ENCODE data around the gene PTPRK. TPM values are rescaled to one million over a fixed set of nuclear protein-coding genes. Genes with fewer than 3 reads are reported as not detected.

The PTPRK gene
- total RNA-seq, 1 donor from 2014 or later = 78.6 TPM

DNA sequence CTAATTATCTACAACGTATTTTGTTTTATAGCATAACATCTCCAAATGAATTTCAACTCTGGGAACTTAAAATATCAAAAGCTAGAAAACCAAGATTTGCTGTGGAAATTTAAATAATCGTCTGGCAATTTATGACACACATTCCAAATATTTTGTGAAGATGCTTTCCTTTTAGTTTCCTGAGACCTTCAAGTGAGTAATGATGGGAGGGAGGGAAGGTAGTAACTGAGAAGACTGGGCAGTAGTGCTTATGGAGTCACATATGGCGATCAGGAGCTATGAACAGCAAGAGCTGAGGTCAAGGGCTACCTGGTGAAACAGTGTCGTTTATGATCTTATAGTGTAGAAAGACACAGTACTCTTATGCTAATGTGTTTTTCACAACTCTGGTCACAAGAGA lies 441.4 kb downstream of the PTPRK start:
- no peak for DNase-seq (ENCODE audit: low read depth in 2 of 2)

DNA sequence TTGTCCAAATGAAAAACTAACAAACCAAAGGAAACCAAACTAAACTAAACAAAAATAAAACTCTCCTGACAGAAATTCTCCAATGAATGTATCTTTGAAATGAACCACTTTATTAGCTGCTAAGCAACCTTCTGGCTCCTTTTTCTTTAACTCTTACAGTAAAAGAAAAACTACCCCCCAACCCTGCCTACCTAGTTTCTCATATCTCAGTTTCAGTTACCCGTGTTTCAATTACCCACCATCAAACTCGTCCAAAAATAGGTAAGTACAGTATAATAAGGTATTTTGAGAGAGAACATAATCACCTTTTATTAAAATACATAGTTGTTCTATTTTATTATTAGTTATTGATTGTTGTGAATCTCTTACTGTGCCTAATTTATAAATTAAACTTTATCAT lies 442.1 kb downstream of the PTPRK start:
- no peak for DNase-seq (ENCODE audit: low read depth in 2 of 2)

DNA sequence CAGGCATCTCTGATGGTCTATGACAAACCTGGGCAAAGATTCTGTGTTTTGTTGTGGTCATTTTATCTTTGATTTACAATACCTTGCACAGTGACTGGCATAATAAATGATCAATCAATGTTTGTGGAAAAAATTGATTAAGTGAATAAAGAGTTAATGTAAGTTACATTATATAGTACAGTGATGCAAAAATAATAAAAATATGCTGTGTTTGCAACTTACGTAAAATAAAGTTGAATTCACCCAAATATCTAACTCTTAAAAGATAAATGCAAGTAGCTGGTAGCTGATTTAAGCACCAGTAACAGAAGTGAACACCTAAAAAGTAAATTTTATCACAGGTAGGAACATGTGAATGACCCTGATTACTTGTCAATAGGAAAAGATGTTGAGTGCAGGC lies 443.6 kb downstream of the PTPRK start:
- DNase-seq (ENCODE audit: low read depth in 2 of 2) = no peak

DNA sequence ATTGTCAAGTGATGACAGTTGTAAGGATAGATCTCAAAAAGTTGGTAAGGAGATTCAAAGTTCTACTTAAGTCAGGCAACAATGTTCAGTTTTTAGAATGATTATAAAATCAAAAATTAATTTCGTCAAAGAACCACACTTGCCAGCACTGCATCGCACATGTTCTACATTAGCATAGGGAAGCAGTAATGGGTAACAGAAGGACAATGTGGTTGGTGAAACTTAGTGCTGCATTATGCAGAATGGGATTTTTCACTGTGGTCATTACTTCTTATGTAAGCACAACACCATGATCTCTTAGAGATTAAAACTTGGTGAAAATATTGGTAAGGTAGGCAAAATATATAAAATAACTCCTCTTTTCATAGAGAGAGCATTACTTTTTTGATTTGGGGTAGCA lies 445.8 kb downstream of the PTPRK start:
- DNase-seq (ENCODE audit: low read depth in 2 of 2) = no peak

DNA sequence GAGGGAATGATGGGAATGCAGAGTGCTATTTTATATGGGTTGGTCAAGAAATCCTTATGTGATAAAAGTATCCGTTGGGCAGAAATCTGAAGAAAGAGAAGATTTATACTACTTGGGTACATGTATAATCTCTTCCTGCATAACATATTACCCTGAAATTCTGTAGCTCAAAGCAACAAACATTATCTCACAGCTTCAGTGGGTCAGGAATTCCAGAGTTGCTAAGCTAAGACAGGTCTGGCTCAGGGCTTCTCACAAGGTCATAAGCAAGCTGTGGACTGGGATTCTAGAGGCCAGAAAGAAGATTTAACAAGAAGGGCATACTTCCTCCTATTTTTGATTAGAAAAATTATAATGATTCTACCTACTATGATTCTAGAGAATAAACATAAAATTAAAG lies 447.0 kb downstream of the PTPRK start:
- DNase-seq (ENCODE audit: low read depth in 2 of 2) = no peak

DNA sequence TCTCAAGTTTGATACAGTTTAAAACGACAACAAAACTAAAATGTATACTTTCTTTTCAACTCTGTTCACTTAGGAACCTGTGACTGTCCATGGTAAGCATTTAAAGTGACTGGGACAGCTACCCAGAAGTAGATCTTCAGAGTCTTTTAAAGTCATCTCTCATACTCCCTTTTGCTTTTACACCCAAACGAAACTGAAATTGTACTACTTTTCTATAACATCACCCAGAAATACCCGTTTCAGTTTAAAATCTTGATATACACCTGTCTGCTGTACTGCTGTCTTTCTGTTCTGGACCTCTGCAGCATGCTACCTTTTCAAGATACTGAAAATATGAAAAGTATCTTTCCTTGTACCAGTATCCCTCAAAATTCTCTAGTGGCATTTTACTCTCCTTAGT lies 449.2 kb downstream of the PTPRK start:
- no peak for DNase-seq (ENCODE audit: low read depth in 2 of 2)

DNA sequence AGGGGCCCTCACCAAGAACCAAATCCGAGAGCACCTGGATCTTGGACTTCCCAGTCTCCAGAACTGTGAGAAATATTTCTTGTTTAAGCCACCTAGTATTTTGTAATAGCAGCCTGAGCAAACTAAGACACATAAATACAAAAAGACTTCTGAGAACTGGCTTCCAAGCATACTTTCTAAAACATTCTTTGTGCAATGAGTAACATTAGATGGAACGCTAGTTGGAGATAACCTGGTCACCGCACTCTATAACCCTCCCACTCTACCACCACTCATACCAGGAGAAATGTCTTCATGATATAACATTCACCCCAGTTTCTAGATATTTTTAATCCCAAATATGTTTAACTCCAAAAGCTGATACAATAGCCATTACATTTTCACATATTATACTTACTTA lies 450.0 kb downstream of the PTPRK start:
- DNase-seq (ENCODE audit: low read depth in 2 of 2) = no peak

DNA sequence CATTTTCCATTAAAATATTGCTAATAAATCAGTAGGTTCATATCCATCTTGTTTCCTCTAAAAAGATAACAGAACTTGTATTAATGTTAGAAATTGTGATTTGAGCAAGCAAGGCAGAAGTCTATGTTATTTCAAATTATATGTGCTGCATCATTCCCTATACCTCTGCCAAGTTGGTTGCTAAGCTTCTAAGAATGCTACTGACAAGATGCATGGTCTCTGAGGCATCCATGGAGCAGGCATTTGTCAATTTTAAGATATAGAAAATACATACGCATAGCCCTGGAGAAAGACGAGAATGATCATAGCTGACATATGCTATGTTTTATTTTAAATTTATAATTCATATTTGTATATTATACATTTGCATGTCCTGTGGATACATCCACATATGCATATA lies 451.2 kb downstream of the PTPRK start:
- no peak for DNase-seq (ENCODE audit: low read depth in 2 of 2)

DNA sequence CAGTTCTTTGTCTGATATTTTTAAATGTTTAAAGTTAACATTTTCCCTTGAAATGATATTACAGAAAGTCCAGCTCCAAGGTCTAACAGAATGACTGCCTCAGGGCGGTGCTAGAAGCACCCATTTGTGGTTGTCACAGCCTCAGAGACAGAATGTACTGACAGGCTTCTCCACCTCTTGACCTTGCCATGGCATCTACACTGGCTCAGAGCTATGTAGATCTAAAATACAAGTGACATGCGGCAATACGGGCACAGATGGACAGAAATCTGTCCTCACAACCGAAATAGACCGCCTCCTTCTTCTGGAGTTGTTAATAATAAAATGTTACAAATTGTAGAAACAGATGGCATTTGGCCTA lies 452.3 kb downstream of the PTPRK start:
- DNase-seq (ENCODE audit: low read depth in 2 of 2) = peak in 1 of 2 donors; percentile 2

DNA sequence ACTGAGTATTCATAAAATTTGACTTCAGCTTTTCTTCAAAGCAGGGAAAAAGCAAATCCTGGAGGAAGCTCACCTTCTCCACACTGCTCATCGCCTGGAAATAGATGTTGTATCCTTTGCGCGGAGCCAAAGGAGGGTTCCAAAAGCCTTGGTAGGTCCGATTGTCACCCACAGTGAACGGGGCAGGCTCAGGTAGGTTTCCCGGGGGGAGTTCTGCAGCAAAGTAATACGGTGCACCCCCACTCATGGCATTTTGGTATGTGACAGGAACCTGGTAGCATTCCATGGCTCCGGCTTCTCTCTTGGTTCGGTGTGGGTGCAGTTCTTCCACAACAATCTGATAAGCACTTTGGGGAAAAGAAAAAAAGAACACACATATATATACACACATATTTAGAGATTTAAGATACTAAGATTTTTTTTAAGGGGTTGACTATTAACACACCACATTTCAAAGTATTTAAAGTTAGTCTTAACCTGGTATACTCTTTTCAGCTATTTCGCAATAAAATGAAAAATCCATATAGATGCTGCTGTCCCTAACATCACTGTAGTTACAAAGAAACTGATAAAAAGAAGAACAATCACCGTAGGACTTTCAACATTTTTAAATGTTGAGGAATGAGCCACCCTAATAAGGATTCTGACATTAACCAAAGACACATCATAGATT lies 452.8 kb downstream of the PTPRK start:
- DNase-seq (ENCODE audit: low read depth in 2 of 2) = no peak

DNA sequence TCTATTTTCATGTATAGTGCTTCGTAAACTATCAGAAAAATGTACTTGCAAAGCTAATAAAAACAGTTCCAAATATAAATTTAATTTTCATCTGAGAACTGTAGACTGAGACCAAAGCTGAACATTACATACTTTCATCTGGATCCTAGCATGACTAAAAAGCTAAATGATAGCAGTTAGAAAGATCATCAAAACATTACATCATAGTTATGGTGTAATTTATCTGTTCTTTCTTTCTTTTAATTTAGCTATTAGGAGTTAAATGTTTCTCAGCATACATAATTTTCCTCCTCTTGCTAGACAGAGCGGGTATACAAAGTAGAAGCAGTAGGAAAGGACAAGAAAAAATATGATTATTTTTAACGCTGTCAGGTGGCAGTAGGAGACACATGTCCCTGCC lies 455.3 kb downstream of the PTPRK start:
- DNase-seq (ENCODE audit: low read depth in 2 of 2) = no peak

DNA sequence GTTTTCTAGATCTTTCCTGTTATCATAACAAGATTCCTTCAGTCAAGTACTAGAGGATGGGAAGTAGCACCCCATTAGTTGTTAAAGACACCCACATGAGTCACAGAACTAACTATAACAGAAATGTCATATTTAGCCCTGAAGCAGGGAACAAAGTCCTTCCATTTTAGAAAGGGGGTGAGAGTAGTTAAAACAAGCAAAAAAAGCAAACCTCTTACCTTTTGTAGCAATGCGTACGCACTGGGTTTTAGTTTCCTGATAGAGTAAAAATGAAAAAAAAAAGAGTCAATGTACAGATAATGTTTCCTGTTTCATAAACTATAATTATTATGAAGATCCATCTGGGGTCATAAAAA lies 455.9 kb downstream of the PTPRK start:
- DNase-seq (ENCODE audit: low read depth in 2 of 2) = no peak

DNA sequence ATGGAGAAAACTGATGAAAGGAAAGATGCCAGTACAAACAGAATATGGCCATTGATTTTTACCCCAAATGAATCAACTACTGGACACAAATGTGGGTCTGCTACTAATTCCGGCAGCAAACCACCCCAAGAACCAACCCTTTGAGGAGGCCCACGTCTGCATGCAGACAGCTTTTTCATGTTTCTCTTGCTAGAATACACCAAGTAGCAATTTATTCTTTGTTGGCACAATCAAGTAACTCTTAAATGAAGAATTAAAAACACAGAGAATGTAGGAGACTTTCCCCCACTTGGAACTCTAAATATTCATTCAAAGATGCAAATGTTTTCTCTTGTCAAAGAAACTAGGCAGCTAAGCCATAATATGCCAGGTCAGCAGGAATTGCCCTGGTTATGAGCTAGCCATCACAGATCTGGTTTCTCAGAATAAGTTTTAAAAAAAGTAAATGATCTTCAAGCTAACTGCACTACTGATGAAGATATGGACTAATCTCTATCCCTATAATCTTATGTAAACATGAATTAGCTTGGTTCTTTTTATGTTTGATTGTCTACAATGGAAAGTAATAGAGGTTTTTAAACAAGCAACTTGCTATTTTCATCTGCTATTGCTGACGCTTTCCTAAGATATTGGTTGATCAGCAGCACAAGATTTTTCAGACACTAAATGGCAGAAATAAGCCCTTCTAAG lies 456.4 kb downstream of the PTPRK start:
- no peak for DNase-seq (ENCODE audit: low read depth in 2 of 2)

DNA sequence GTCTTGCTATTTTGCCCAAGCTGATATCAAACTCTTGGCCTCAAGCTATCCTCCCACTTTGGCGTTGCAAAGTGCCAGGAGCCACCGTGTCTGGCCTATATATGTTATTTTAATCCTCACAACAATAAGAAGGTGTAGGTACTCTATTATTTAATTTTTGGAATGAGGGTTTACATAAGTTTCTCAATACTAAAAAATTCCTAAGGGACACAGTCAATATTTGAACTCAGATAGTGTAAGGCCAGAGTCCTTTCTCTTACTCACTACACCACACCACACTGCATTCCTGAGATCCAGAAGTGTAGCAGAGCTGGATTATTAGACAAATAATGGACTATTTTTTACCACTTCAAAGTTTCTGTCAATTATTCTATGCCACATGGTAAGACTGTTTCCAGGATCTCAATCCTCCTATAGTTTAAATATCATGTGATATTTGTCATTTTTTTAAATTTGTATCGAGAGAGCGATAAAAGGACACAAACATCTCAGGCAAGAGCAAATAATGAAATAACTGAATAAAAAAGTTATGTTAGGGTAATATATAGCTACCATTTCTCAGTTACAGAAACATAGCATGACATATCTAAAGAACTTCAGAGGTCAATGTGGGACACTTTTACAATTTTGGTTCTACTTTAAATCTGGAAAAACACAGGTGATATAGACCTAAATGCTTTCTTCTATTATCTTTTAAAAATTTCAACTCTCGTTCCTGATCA lies 457.4 kb downstream of the PTPRK start:
- DNase-seq (ENCODE audit: low read depth in 2 of 2) = no peak

DNA sequence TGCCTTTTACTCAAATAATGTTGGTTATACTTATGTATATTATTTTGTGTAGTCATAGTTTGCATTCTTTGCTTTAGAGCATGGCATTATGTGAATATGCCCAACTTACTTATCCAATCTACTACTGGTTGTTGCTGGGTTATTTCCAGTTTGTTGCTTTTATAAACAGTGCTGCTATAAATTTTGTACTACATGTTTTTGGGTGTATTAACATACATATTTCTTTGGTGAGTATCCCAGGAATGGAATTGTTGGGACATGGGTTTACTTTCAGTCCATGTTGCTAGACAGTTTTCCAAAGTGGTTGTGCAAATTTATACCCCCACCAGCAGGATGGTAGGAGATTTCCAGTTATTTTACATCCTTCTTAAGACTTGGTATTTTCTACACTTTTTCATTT lies 462.5 kb downstream of the PTPRK start:
- DNase-seq (ENCODE audit: low read depth in 2 of 2) = no peak

DNA sequence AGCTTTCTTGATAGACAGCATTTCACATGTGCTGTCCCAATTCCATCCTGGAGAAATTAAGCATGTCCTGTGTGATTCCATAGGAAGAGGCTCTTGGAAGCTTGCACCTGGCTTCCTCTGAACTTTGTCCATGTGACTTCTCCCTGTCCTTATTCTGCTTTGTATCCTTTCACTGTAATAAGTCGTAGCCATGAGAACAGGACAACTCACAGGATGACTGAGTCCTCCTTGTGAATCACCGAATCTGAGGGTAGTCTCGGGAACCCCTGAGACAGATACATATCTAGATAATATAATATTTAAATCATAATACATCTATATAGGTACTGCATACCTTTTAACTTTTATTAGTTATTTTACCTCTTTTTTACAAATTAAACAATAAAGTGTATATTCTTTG lies 462.9 kb downstream of the PTPRK start:
- DNase-seq (ENCODE audit: low read depth in 2 of 2) = no peak

DNA sequence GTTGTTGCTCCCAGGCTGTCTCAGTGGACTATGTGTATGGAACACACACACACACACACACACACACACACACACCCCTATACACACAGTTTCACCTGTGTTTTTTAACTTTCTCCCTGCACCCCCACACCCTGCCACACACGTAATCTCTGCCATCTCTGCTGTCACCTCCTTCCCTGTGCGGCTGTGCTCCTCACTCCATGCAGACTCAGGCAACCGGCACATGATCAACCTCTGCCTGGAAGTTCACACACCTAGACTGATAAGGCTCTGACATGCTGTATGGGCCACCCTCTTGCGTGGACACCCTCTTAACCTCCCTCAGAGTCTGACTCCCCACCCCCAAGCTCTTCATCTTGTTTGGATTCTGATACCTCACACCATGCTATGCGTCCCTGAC lies 467.3 kb downstream of the PTPRK start:
- DNase-seq (ENCODE audit: low read depth in 2 of 2) = no peak

DNA sequence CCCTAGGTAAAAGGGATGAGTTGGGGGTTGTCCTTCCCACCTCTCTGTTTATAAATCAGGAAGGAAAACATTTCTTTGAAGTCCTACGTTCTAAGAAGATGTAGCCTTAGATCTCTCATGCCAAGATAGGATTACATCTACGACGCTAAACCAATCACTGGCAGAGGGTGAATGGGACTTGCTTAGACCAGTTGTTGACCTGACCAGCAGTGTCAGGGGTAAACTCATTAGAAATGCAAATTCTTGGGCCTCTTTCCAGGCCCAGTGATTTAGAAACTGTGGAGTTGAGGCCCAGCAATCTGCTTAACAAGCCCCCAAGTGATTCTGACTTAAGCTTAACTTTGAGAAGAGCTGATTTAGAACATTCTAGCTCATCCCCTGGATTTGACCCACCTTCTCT lies 472.4 kb downstream of the PTPRK start:
- no peak for DNase-seq (ENCODE audit: low read depth in 2 of 2)

DNA sequence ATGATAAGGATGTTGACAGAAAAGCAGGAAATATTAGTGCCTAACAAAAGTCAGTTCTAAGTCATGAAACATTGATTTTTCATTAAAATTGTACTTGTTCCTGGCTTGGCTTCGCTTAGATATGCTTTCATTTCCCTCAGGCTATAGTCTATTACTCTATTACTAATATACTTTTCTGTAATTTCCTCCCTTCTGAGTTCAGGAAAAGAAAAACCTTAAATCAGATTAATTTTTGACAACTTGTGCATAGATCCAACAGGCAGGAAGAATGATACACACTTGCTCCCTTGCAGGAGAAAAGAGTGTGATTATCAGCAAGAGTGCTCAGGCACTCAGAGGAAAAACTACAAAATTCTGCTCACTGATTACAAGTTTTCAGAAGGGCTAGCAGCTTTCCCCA lies 474.4 kb downstream of the PTPRK start:
- DNase-seq (ENCODE audit: low read depth in 2 of 2) = peak in 1 of 2 donors; percentile 49

DNA sequence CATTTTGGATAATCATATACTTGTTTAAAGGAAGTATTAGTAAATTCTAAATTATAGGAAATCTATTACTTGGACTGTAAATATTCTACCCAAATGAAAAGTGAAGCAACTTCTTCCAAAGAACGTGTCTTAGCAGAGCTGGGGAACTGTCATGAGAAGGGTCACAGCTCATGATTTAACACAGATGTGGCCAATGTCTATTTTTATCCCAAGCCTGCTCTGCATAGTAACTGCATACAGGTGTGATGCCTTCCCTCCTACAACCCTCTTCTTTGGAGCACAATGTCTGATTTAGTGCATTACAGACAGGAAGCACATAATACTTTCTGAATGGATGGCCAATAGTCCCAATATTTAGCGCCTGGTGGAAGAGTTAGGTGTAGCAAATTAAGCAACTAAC lies 480.9 kb downstream of the PTPRK start:
- no peak for DNase-seq (ENCODE audit: low read depth in 2 of 2)

DNA sequence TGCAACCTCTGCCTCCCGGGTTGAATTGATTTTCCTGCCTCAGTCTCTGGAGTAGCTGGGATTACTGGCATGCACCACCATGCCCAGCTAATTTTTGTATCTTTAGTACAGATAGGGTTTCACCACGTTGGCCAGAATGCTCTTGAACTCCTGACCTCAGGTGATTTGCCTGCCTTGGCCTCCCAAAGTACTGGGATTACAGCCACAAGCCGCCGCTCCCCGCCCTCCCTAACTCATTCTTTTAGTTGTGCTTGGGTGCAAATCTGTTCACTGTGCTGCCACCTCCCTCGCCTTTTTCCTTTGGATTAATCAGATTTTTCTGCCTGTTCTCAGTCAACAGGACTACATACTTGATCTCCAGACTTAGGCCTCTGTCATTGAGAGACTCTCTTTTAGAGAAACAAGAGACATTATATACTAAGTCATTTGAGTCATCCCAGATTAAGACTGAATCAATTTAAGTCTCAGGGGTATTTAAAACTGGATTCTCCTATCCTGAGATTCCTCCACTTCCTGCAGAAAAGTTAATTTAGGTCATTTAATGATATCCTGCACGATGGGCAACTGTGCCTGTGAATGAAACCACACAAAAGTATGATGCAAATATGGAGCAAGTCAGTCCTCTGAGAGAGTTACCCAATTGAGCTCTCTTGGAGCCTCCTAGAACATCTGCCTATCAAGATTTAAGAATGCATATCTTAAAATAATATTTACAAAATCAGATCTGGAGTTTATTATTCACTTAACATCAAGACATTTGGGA lies 483.4 kb downstream of the PTPRK start:
- DNase-seq (ENCODE audit: low read depth in 2 of 2) = no peak

DNA sequence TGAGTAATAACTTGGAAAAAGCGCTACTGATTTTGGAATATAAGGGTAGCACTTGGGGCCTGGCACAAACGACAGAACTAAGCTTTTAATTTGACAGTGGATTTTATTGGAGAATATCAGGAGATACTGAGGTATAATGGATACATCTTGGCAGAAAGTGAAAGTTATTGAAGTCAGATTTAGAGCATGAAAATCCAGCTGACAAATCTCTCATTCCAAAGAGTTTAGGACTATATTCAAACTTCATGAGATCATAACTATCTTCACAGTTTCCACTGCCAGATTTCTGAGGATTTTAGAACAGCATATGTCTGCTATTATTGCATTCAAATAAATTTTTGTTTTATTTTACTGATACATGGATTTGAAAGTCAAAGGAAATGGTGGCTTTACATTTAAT lies 487.2 kb downstream of the PTPRK start:
- DNase-seq (ENCODE audit: low read depth in 2 of 2) = no peak
